Sciatic nerve (tissue), 2 donors: ENCODE measurements around the gene DNAJA3. TPM values are rescaled to one million over a fixed set of nuclear protein-coding genes. Genes with fewer than 3 reads are reported as not detected.

ENCODE experiments used
- ATAC-seq: fragments of 200-7000 bp; cut with Tn5 transposase; one replicate; pipeline ENCODE4 v1.9.1; 2020; ENCODE audit warnings: mild to moderate bottlenecking, moderate library complexity
- DNase-seq: peaks from one replicate; pipeline ENCODE4 v3.0.0-alpha.2; 2020; ENCODE audit warnings: low spot score
- intact Hi-C: fragments of 100-400 bp; cut with DNase I; formaldehyde crosslinking; loops from one replicate; pipeline ENCODE4 v1.14.2; 2022
- total RNA-seq: library from RNA; stranded (reverse); fragmentation: NEBNext Ultra II Directional; extraction: Animal tissue kit (Norgen Biotek cat#: 25700); gene quantifications from one replicate; pipeline ENCODE4 v1.2.1, GENCODE V29; 2021
- donor health status: DM: no; HTN: no; CAD: no.
- donor health status: DM: no; HTN: no; CAD: no.

DNAJA3 gene
- total RNA-seq, 1 donor from 2014 or later = 27.8 TPM

GRCh38 chr16:4461250-4462085 is 35.8 kb downstream of the DNAJA3 start:
- intact Hi-C loops = no loop called here

DNA sequence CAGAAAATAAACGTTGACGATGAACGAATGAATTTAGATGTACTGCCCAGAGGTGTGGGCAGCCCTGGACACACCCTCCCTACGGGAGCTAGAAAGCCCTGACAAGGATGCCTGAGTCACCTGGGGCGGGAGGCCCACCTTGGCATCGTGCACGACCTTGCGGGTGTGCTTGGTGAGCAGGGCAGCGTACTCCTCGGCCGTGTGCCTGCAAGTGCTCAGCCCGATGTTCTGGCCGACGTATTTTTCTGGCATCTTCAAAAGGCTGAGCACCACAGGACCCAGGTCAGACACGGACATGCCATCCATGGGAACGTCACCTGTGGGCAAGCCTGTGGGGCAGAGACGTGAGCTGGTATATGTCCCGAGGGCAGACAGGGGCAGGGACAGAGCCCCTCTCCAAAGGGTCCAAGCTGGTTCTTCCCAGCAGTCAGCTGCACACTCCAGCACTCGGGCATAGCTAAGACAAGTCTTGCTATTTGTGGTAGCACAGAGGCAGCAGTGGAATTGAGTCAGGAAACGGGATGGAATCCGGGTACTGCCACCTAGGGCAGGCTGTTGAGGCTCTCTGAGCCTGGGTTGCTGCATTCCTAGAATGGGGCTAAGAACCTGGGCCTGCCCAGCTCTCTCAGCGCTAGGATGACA is 38.0 kb downstream of the DNAJA3 start:
- ATAC-seq (no peak), DNase-seq (no peak)
- intact Hi-C loops = no loop called here

More at GRCh38 chr16:4461250-4462085, 35.8 kb downstream of the DNAJA3 start:
- no peak for DNase-seq
- ATAC-seq = no peak

DNA sequence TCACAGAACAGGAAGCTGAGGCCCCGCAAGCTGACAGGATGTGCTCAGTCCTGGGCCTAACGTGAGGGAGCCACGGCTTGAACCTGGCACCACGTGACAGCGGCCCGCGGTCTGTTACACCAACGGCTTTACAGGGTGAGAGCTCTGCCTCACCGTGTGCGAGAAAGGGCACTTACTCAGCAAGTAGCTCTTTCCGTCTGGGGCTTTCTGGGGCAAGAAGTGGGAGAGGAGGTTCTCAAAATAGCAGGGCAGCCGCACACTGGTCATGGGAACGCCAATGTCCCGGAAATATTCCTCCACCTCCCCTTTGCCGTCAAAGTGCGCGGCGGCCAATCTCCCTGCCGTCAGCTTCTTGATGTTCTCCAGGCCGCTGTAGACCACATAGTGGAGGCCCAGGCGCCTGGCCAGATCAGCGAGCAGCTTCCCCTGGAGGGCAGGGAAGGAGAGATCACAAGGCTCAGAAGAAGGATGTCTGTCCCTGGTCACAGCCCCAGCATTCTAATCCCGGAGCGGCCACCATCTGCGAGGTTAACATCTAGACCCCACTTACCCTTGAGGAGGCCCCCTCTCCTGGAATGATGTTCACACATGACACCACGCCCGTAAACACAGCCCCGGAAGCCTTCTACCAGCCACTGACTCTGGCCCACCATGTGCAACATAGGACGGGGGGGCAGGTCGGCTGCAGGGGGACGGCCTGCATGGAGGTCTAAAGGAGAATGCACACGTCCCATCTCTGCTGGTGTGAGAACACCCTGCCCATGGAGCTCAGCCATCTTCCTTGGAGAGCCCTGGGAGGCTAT is 40.5 kb downstream of the DNAJA3 start:
- intact Hi-C loops = no loop called here
- peak; percentile 40 for ATAC-seq
- no peak for DNase-seq

- ATAC-seq (no peak), DNase-seq (no peak)
- intact Hi-C loops = no loop called here
These were observed 42.2 kb downstream of the DNAJA3 start for GRCh38 chr16:4467916-4468315.

- no peak for DNase-seq
- ATAC-seq = no peak
- intact Hi-C loops = no loop called here
These were observed 43.3 kb downstream of the DNAJA3 start for GRCh38 chr16:4468972-4469371.

- ATAC-seq = no peak
- intact Hi-C loops = no loop called here
- DNase-seq = no peak
These were observed 46.2 kb downstream of the DNAJA3 start for GRCh38 chr16:4471869-4472268.

DNA sequence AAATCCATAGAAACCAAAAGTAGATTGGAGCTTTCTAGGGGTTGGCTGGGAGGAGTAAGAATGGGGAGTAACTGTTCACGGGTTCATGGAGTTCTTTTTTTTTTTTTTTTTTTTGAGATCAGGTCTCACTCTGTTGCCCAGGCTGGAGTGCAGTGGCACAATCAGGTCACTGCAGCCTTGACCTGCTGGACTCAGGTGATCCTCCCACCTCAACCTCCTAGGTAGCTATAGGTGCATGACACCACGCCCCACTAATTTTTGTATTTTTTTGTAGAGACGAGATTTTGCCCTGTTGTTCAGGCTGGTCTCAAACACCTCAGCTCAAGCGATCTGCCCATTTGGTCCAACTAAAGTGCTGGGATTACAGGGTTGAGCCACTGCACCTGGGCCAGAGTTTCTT is 47.2 kb downstream of the DNAJA3 start:
- intact Hi-C loops = no loop called here
- ATAC-seq = no peak
- DNase-seq = no peak

GRCh38 chr16:4474192-4474961 is 48.7 kb downstream of the DNAJA3 start, which contains the start of gene NMRAL1:
NMRAL1 (minus strand) TSS chr16:4474625; CDS start chr16:4474132, 493 bp downstream.
- peak; percentile 94 for DNase-seq
- intact Hi-C loops = no loop called here
- ATAC-seq = peak; percentile 87

- ATAC-seq = peak; percentile 95
- intact Hi-C loops = no loop called here
These were observed 50.5 kb downstream of the DNAJA3 start, which contains the start of gene HMOX2 for GRCh38 chr16:4475880-4476788. HMOX2 (plus strand) TSS chr16:4476398; CDS start chr16:4505525, 29,127 bp downstream.

GRCh38 chr16:4477966-4478365 is 52.3 kb downstream of the DNAJA3 start:
- ATAC-seq (no peak), DNase-seq (no peak)
- intact Hi-C loops = no loop called here

More at GRCh38 chr16:4475880-4476788, 50.5 kb downstream of the DNAJA3 start, which contains the start of gene HMOX2:
- peak; percentile 95 for DNase-seq

- intact Hi-C loops = no loop called here
- DNase-seq (no peak), ATAC-seq (no peak)
These were observed 55.9 kb downstream of the DNAJA3 start for GRCh38 chr16:4481526-4481925.

DNA sequence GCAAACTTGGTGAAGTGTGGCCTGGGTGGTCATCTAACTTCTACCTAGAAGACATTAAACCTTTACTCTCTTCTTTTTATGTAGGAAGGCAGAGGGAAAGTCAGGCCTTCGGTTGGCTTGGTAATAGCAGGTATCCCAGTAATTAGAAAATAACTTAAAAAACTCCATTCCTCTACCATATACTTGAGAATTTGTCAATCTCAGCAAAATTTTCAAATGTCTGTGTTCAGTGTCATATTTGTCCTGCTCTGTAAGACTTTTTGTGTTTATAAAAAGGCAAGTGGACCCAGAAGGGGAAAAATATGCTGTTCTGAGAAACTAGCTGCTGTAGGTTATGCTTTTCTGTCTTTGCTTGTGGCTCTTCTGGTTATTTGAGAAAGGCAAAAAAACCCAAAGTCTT is 56.3 kb downstream of the DNAJA3 start:
- intact Hi-C loops = no loop called here
- DNase-seq (no peak), ATAC-seq (no peak)

GRCh38 chr16:4486126-4486893 is 60.6 kb downstream of the DNAJA3 start:
- DNase-seq (no peak), ATAC-seq (peak; percentile 93)
- intact Hi-C loops = no loop called here

DNA sequence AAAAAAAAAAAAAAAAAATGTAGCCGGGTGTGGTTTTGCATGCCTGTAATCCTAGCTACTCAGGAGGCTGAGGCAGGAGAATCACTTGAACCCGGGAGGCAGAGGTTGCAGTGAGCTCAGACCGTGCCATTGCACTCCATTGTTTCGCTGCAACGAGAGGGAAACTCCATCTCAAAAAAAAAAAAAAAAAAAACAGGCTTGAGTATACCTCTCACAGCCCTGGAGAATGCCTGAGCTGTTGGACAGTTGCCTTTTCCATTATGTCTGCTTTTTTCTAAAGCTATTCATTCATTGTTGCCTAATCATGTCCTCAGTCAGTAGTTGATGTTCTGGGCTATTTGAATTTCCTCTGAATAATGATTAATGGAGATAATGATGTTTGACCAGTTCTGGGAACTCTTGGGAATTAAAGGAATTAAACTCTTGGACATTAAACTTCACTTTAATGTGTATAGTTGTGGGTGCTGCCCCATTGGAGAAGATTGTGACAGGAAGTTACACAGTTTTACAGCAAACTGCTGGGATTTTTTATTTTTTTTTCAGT is 62.4 kb downstream of the DNAJA3 start:
- ATAC-seq (peak; percentile 16), DNase-seq (no peak)
- intact Hi-C loops = no loop called here

DNA sequence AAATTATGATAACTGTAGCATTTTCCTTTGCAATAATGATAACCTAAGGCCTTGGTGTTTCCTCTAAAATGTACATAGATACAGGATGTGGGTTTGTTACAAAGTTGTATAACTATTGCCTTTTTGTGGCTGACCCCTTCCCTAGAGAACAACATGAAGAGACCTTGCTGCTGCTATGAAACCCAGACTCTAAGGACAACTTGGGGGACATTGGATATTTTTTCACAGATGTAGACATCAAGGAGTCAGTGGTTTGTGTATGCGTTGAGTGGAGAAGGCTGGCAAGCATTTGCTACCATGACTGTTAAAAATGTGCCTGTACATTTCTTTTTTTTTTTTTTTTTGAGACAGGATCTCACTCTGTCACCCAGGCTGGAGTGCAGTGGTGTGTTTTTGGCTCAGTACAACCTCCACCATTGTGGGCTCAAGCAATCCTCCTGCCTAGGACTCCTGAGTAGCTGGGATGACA is 62.9 kb downstream of the DNAJA3 start:
- ATAC-seq (no peak), DNase-seq (no peak)
- intact Hi-C loops = no loop called here

- ATAC-seq (no peak), DNase-seq (no peak)
- intact Hi-C loops = no loop called here
These were observed 63.4 kb downstream of the DNAJA3 start for GRCh38 chr16:4489030-4489429.

DNA sequence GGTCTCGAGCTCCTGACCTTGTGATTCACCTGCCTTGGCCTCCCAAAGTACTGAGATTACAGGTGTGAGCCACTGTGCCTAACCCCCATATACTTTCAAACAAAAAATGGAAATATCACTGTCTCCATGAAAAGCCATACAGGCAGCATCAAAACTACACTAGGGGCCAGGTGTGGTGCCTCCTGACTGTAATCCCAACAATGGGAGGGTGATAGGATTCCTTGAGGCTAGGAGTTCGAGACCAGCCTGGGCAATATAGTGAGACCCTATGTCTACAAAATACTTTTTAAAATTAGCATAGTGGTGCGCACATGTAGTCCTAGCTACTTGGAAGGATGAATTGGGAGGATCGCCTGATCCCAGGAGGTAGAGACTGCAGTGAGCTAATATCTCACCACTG is 66.2 kb downstream of the DNAJA3 start:
- intact Hi-C loops = no loop called here
- DNase-seq = no peak
- ATAC-seq = no peak
